SK-N-SH (cell line): ENCODE measurements around the gene OR1L8.

Experiments used
- CTCF ChIP-seq: fragments of 200-600 bp; sonication (generic); IDR thresholded peaks from 2 replicates; pipeline ENCODE4 v1.6.1; 2017; ENCODE audit warnings: antibody characterized with exemption, mild to moderate bottlenecking, moderate library complexity
- EZH2phosphoT487 ChIP-seq: fragments of 200-600 bp; sonication (generic); IDR thresholded peaks from 2 replicates; pipeline ENCODE4 v1.6.1; 2017; ENCODE audit warnings: low read depth, mixed run types, mild to moderate bottlenecking, antibody characterized with exemption, moderate library complexity, borderline replicate concordance
- MAX ChIP-seq: IDR thresholded peaks from 2 replicates; pipeline ENCODE4 v1.4.0; 2012; ENCODE audit warnings: low read depth
- MXI1 ChIP-seq: IDR thresholded peaks from 2 replicates; pipeline ENCODE4 v1.6.1; 2012; ENCODE audit warnings: mild to moderate bottlenecking, low read depth, low read length, improper control_type of control experiment
- POLR2AphosphoS5 ChIP-seq: IDR thresholded peaks from 2 replicates; pipeline ENCODE4 v1.6.1; 2012; ENCODE audit warnings: low read depth, low read length
- RAD21 ChIP-seq: IDR thresholded peaks from 2 replicates; pipeline ENCODE4 v1.6.1; 2012; ENCODE audit warnings: mild to moderate bottlenecking, low read length
- RCOR1 ChIP-seq: fragments of 150-350 bp; IDR thresholded peaks from 2 replicates; pipeline ENCODE4 v1.6.1; 2017; ENCODE audit warnings: antibody characterized with exemption, low read length
- SIN3A ChIP-seq: IDR thresholded peaks from 2 replicates; pipeline ENCODE4 v1.6.1; 2012; ENCODE audit warnings: low read depth, mild to moderate bottlenecking, low read length, moderate library complexity, borderline replicate concordance
- TCF12 ChIP-seq: IDR thresholded peaks from 2 replicates; pipeline ENCODE4 v1.4.0; 2012
- TEAD4 ChIP-seq: IDR thresholded peaks from 2 replicates; pipeline ENCODE4 v1.4.0; 2012; ENCODE audit warnings: mild to moderate bottlenecking, borderline replicate concordance; ENCODE audit not compliant: insufficient read depth
- TF ChIP-seq, protein P1 (sequence below): fragments of 150-350 bp; IDR thresholded peaks from 2 replicates; pipeline ENCODE4 v1.6.1; 2017; ENCODE audit warnings: antibody characterized with exemption, low read length, low read depth, borderline replicate concordance

DNA sequence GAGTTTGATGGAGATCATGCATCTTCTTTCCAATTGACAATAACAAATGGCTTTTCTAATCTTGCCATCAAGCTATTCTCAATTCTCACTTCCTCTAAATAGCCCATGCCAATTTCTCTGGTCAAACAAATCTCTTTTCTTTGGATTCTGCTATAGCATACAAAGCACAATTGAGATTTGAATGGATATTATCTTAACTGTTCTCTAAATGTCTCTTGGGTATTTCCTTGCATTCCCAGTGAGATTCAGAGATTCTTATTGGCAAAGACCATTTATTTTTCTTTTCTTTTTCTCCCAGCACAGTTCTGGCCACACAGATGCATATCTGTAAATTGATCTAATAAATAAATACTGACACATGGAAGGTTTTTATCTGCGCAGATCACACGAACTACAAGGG lies 30.4 kb downstream of the OR1L8 start, which contains the start of gene OR1N2:
- TF ChIP-seq CTCF = no peak
- TF ChIP-seq RAD21 = no peak
- no peak for TF ChIP-seq RCOR1
- TF ChIP-seq POLR2AphosphoS5 = no peak
- TF ChIP-seq TEAD4 = no peak
- no peak for TF ChIP-seq SIN3A
- TF ChIP-seq MAX = no peak
- no peak for TF ChIP-seq MXI1
- no peak for TF ChIP-seq TCF12
- TF ChIP-seq, protein P1, sequence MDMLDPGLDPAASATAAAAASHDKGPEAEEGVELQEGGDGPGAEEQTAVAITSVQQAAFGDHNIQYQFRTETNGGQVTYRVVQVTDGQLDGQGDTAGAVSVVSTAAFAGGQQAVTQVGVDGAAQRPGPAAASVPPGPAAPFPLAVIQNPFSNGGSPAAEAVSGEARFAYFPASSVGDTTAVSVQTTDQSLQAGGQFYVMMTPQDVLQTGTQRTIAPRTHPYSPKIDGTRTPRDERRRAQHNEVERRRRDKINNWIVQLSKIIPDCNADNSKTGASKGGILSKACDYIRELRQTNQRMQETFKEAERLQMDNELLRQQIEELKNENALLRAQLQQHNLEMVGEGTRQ = no peak
- TF ChIP-seq EZH2phosphoT487 = no peak
